CD14-positive monocyte (primary cell): ENCODE results near the gene KMT2E. TPM values are rescaled to one million over a fixed set of nuclear protein-coding genes. Genes with fewer than 3 reads are reported as not detected.
A peak's percentile ranks its signal among the peaks of the same experiment; 100 is the strongest.

ENCODE experiments used
- DNase-seq, 3 donors: peaks; one replicate each; pipeline ENCODE4 v3.0.0-alpha.2; 2011 to 2022
- H2AFZ ChIP-seq: 2 replicates; pipeline ENCODE4 v1.6.0; 2012; ENCODE audit warnings: mild to moderate bottlenecking, low read depth, low read length, inconsistent platforms; ENCODE audit not compliant: insufficient read depth, poor library complexity, severe bottlenecking
- H3K27ac ChIP-seq, 2 donors: 1 replicate in 1 of 2; 2 replicates in 1 of 2; pipeline ENCODE4 v1.5.1; 2012 to 2013; ENCODE audit warnings: low read length in 2 of 2, control low read depth in 1 of 2, inconsistent platforms in 1 of 2, low read depth in 1 of 2, mild to moderate bottlenecking in 1 of 2
- H3K27me3 ChIP-seq, 2 donors: one replicate each; pipeline versions ENCODE4 v1.6.0 to v1.6.1; 2011 to 2013; ENCODE audit warnings: low read length in 2 of 2; ENCODE audit not compliant: control insufficient read depth in 2 of 2, insufficient read depth in 2 of 2
- H3K36me3 ChIP-seq, 2 donors: replicated peaks in 1 of 2; 1 replicate in 1 of 2; 2 replicates in 1 of 2; pipeline versions ENCODE4 v1.5.1 to v1.6.1; 2012 to 2013; ENCODE audit warnings: low read length in 2 of 2, control low read depth in 1 of 2, inconsistent platforms in 1 of 2, mild to moderate bottlenecking in 1 of 2; ENCODE audit not compliant: insufficient read depth in 2 of 2, control insufficient read depth in 1 of 2
- H3K4me1 ChIP-seq, 2 donors: 1 replicate in 1 of 2; 2 replicates in 1 of 2; pipeline versions ENCODE4 v1.5.1 to v1.6.1; 2012 to 2013; ENCODE audit warnings: low read length in 2 of 2, control low read depth in 1 of 2, inconsistent platforms in 1 of 2, mild to moderate bottlenecking in 1 of 2, moderate library complexity in 1 of 2; ENCODE audit not compliant: insufficient read depth in 2 of 2, control insufficient read depth in 1 of 2
- H3K4me2 ChIP-seq: replicated peaks from 2 replicates; pipeline ENCODE3; 2012; ENCODE audit warnings: low read length, moderate library complexity, mild to moderate bottlenecking; ENCODE audit not compliant: poor library complexity, severe bottlenecking; ENCODE audit errors: extremely low read depth
- H3K4me3 ChIP-seq, 3 experiments: fragments of 200-600 bp in 1 of 3; sonication (generic) in 1 of 3; replicated peaks in 1 of 3; 1 replicate in 2 of 3; 2 replicates in 1 of 3; pipeline ENCODE4 v1.5.1; 2011 to 2013; ENCODE audit warnings: low read length in 3 of 3, mild to moderate bottlenecking in 3 of 3, control low read depth in 2 of 3, low read depth in 2 of 3, inconsistent platforms in 1 of 3, moderate library complexity in 1 of 3
- H3K79me2 ChIP-seq: 2 replicates; pipeline ENCODE4 v1.6.0; 2012; ENCODE audit warnings: mild to moderate bottlenecking, control low read depth, inconsistent platforms, low read length, moderate library complexity; ENCODE audit not compliant: insufficient read depth
- H3K9ac ChIP-seq: 2 replicates; pipeline ENCODE4 v1.6.0; 2017; ENCODE audit warnings: low read length, mild to moderate bottlenecking; ENCODE audit not compliant: insufficient read depth, poor library complexity, severe bottlenecking
- H3K9me3 ChIP-seq, 2 donors: replicated peaks in 1 of 2; 1 replicate in 1 of 2; 2 replicates in 1 of 2; pipeline versions ENCODE4 v1.5.1 to v1.6.1; 2012 to 2013; ENCODE audit warnings: low read length in 2 of 2, control low read depth in 1 of 2; ENCODE audit not compliant: control insufficient read depth in 1 of 2, insufficient read depth in 1 of 2
- H4K20me1 ChIP-seq: 2 replicates; pipeline ENCODE4 v1.6.0; 2012; ENCODE audit warnings: mild to moderate bottlenecking, low read length, control low read depth, moderate library complexity; ENCODE audit not compliant: insufficient read depth
- H3K27ac Mint-ChIP-seq, 7 donors: one replicate each; pipeline ENCODE4 v1.8.0; 2020; ENCODE audit warnings: mild to moderate bottlenecking in 7 of 7, mixed read lengths in 7 of 7, moderate library complexity in 6 of 7, inconsistent platforms in 2 of 7
- H3K27me3 Mint-ChIP-seq, 3 donors: one replicate each; pipeline ENCODE4 v1.8.0; 2021 to 2022; ENCODE audit warnings: low read depth in 3 of 3, mild to moderate bottlenecking in 3 of 3, mixed read lengths in 3 of 3, moderate library complexity in 3 of 3, inconsistent platforms in 1 of 3
- H3K36me3 Mint-ChIP-seq, 2 donors: one replicate each; pipeline ENCODE4 v1.8.0; 2020; ENCODE audit warnings: mixed read lengths in 2 of 2, inconsistent platforms in 1 of 2, mild to moderate bottlenecking in 1 of 2
- H3K4me1 Mint-ChIP-seq: one replicate; pipeline ENCODE4 v1.8.0; 2020; ENCODE audit warnings: mild to moderate bottlenecking, mixed read lengths
- H3K4me3 Mint-ChIP-seq, 2 donors: one replicate each; pipeline ENCODE4 v1.8.0; 2020; ENCODE audit warnings: mild to moderate bottlenecking in 2 of 2, mixed read lengths in 2 of 2, moderate library complexity in 1 of 2
- H3K9me3 Mint-ChIP-seq, 7 donors: one replicate each; pipeline ENCODE4 v1.8.0; 2020 to 2022; ENCODE audit warnings: mixed read lengths in 7 of 7, mild to moderate bottlenecking in 6 of 7, moderate library complexity in 6 of 7, inconsistent platforms in 2 of 7
- WGBS: methylation state at CpG from one replicate; pipeline ENCODE4 v1.1.5; 2013; ENCODE audit warnings: missing lambda C conversion rate; ENCODE audit not compliant: insufficient coverage; 5-methylcytosine and 5-hydroxymethylcytosine counted together
- intact Hi-C, 2 donors: fragments of 100-400 bp; cut with micrococcal nuclease; formaldehyde crosslinking; loops; one replicate each; pipeline versions ENCODE4 v1.15.0 to v1.15.1; 2023
- polyA plus RNA-seq, 3 donors: library from polyadenylated mRNA; depleted of rRNA in 1 of 3; unstranded in 2 of 3; stranded (reverse) in 1 of 3; fragments of 300-500 nt in 2 of 3; fragments of >200 nt in 1 of 3; fragmentation: Illumina TruSeq in 2 of 3; gene quantifications; 1 replicate in 2 of 3; 2 replicates in 1 of 3; pipeline ENCODE4 v1.2.3, GENCODE V29; 2012 to 2021
- TF ChIP-seq, protein P1 (sequence below): fragments of 200-600 bp; IDR thresholded peaks from one replicate; pipeline ENCODE4 v1.8.0; 2022; ENCODE audit warnings: antibody characterized with exemption, mild to moderate bottlenecking

Gene KMT2E
- polyA plus RNA-seq, 3 donors, result 21.5 to 58.0 (median 33.1) TPM

DNA sequence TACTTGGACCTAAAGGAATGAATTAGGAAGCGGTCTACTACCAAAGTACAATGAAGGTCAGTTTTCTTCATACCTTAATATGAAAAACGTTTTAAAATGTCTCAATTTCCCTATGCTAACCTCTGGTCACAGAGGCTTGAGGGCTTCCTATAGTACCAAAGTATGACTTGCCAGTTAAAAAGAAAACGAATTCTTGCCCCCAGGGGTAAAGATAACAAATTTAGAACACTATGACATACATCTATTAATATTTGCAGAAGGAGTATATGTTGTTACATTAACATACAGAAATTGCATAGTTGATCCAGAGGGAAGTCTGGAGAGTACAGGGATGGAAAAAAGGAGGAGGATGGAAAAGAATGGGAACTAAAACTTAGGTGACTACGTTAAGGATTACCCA is 13.8 kb upstream of the KMT2E start:
- Histone ChIP-seq H3K27ac (peak overlapping the region in 1 of 2 donors; percentile 51), H3K36me3 (peaks cover 4 to 47% of the 10 kb centered on the region in 2 donors), H3K4me3 (no peak overlapping the region), H3K4me2 (no peak overlapping the region), H3K9ac (no peak overlapping the region), H3K27me3 (no peaks in the 10 kb centered on the region), H3K9me3 (no peaks in the 10 kb centered on the region), H2AFZ (no peak overlapping the region), H3K4me1 (peaks cover 9 to 27% of the 10 kb centered on the region in 2 donors), H3K79me2 (no peaks in the 10 kb centered on the region), H4K20me1 (peaks cover 100% of the 10 kb centered on the region)
- Mint-ChIP-seq H3K4me1 (peaks cover 45% of the 10 kb centered on the region), H3K9me3 (no peaks in the 10 kb centered on the region), H3K27me3 (peaks cover 0 to 2% (median 0%) of the 10 kb centered on the region in 3 donors), H3K27ac (peak overlapping the region in 4 of 7 donors; percentile 24 to 78 (median 43)), H3K36me3 (peaks cover 19 to 31% of the 10 kb centered on the region in 2 donors), H3K4me3 (no peak overlapping the region)
- no peak for DNase-seq
- intact Hi-C loops, result no loop called here
- TF ChIP-seq, protein P1, sequence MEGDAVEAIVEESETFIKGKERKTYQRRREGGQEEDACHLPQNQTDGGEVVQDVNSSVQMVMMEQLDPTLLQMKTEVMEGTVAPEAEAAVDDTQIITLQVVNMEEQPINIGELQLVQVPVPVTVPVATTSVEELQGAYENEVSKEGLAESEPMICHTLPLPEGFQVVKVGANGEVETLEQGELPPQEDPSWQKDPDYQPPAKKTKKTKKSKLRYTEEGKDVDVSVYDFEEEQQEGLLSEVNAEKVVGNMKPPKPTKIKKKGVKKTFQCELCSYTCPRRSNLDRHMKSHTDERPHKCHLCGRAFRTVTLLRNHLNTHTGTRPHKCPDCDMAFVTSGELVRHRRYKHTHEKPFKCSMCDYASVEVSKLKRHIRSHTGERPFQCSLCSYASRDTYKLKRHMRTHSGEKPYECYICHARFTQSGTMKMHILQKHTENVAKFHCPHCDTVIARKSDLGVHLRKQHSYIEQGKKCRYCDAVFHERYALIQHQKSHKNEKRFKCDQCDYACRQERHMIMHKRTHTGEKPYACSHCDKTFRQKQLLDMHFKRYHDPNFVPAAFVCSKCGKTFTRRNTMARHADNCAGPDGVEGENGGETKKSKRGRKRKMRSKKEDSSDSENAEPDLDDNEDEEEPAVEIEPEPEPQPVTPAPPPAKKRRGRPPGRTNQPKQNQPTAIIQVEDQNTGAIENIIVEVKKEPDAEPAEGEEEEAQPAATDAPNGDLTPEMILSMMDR, result no peak
- no CpG with 5 or more reads among the region's 4 CpGs for WGBS

DNA sequence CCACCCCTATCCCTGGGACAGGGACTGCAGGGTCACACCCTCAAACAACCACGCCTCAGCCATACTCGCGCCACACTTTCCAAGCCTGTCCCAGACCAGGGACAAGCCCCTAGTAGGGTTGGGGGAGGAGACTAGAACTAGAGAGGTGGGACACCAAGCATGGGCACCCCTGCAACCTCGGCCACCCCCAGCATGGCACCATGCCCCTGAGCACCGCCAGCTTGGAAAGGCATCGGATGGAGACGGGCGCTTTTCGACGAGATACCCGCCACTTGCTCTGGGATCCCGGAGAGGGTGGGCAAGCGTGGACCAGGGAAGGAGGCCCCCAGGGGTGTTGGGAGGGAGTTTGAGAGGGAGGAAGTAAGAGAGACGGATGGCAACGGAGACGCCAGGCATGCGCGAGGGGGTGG is 13.1 kb upstream of the KMT2E start:
- peaks cover 0 to 2% (median 0%) of the 10 kb centered on the region in 3 donors for H3K27me3 Mint-ChIP-seq
- Histone ChIP-seq H3K27me3 (no peaks in the 10 kb centered on the region), H3K79me2 (no peaks in the 10 kb centered on the region), H3K9me3 (no peaks in the 10 kb centered on the region), H3K4me3 (no peak overlapping the region), H2AFZ (no peak overlapping the region), H4K20me1 (peaks cover 100% of the 10 kb centered on the region), H3K36me3 (peaks cover 5 to 45% of the 10 kb centered on the region in 2 donors), H3K4me2 (no peak overlapping the region), H3K27ac (peak overlapping the region in 1 of 2 donors; percentile 51), H3K4me1 (peaks cover 8 to 27% of the 10 kb centered on the region in 2 donors), H3K9ac (no peak overlapping the region)
- TF ChIP-seq, protein P1, result no peak
- no peak overlapping the region for H3K4me3 Mint-ChIP-seq
- peaks cover 21 to 30% of the 10 kb centered on the region in 2 donors for H3K36me3 Mint-ChIP-seq
- peak overlapping the region in 4 of 7 donors; percentile 6 to 74 (median 44) for H3K27ac Mint-ChIP-seq
- WGBS, result 97% methylated on average over 10 of the region's 18 CpGs
- intact Hi-C loops, result no loop called here
- H3K4me1 Mint-ChIP-seq, result peaks cover 40% of the 10 kb centered on the region
- DNase-seq, result no peak
- no peaks in the 10 kb centered on the region for H3K9me3 Mint-ChIP-seq
